Heart right ventricle (tissue), 16 donors: ENCODE data around the gene LRCH2. TPM values are rescaled to one million over a fixed set of nuclear protein-coding genes. Genes with fewer than 3 reads are reported as not detected.

ENCODE experiments used
- ATAC-seq, 8 donors: fragments of 200-7000 bp; cut with Tn5 transposase; one replicate each; pipeline ENCODE4 v1.9.1; 2020; ENCODE audit warnings: mild to moderate bottlenecking in 8 of 8, moderate library complexity in 8 of 8, moderate number of reproducible peaks in 1 of 8
- DNase-seq, 2 donors: peaks; one replicate each; pipeline ENCODE4 v3.0.0-alpha.2; 2020
- H3K27ac ChIP-seq, 10 donors: fragments of 200-600 bp; sonication (generic) in 2 of 10; one replicate each; pipeline versions ENCODE4 v1.5.0 to v1.8.0; 2020 to 2022; ENCODE audit warnings: mild to moderate bottlenecking in 3 of 10
- H3K27me3 ChIP-seq, 7 donors: fragments of 200-600 bp; one replicate each; pipeline ENCODE4 v1.8.0; 2021 to 2022; ENCODE audit warnings: mild to moderate bottlenecking in 2 of 7
- H3K36me3 ChIP-seq, 9 donors: fragments of 200-600 bp; sonication (generic) in 1 of 9; one replicate each; pipeline versions ENCODE4 v1.5.0 to v1.8.0; 2020 to 2022; ENCODE audit warnings: mild to moderate bottlenecking in 2 of 9
- H3K4me1 ChIP-seq, 9 donors: fragments of 200-600 bp; sonication (generic) in 1 of 9; one replicate each; pipeline versions ENCODE4 v1.5.0 to v1.8.0; 2020 to 2022; ENCODE audit warnings: mild to moderate bottlenecking in 4 of 9
- H3K4me3 ChIP-seq, 10 donors: fragments of 200-600 bp; sonication (generic) in 2 of 10; one replicate each; pipeline versions ENCODE4 v1.5.0 to v1.8.0; 2020 to 2022; ENCODE audit warnings: mild to moderate bottlenecking in 7 of 10, moderate library complexity in 2 of 10
- H3K9me3 ChIP-seq, 11 donors: fragments of 200-600 bp in 10 of 11; sonication (generic) in 2 of 11; one replicate each; pipeline versions ENCODE4 v1.5.0 to v1.8.0; 2013 to 2022; ENCODE audit warnings: mild to moderate bottlenecking in 2 of 11, control low read depth in 1 of 11, moderate library complexity in 1 of 11
- CTCF ChIP-seq, 9 donors: fragments of 200-600 bp; sonication (generic) in 2 of 9; IDR thresholded peaks; one replicate each; pipeline versions ENCODE4 v1.5.0 to v1.8.0; 2021 to 2022; ENCODE audit warnings: antibody characterized with exemption in 9 of 9, mild to moderate bottlenecking in 5 of 9, moderate library complexity in 1 of 9
- WGBS, 2 donors: extraction: QIAGEN DNeasy Blood & Tissue Kit; methylation state at CpG; one replicate each; pipeline ENCODE4 v1.1.7; 2013; ENCODE audit warnings: inconsistent platforms in 1 of 2; 5-methylcytosine and 5-hydroxymethylcytosine counted together
- intact Hi-C, 10 donors: fragments of 100-400 bp; cut with DNase I; formaldehyde crosslinking; loops; one replicate each; pipeline versions ENCODE4 v1.11.1 to v1.14.2; 2022
- polyA plus RNA-seq, 2 donors: library from polyadenylated mRNA; stranded (reverse); fragments of 200-250 nt; gene quantifications; one replicate each; pipeline ENCODE4 v1.2.3, GENCODE V29; 2013
- total RNA-seq, 10 donors: library from RNA; stranded (reverse); fragmentation: NEBNext Ultra II Directional in 3 of 10; extraction: Animal tissue kit (Norgen Biotek cat#: 25700) in 3 of 10; gene quantifications; one replicate each; pipeline versions ENCODE4 v1.2.1 to v1.2.4, GENCODE V29; 2021 to 2023
- donor health status: Arrhythmogenic right ventricular cardiomyopathy.
- donor health status: ischemic (EF 13 %, LVEDD 7.1; RV severe dilation, severe dysfunction).
- donor health status: healthy with polysubstance abuse.
- donor health status: DM: no; HTN: yes; CAD: no.
- donor health status: DM: no; HTN: no; CAD: no.
- donor health status: ischemic (EF 25% LVEDD 6.9; RV normal size, moderate dysfunction).
- donor health status: ischemic (EF 25% LVEDD 5.7; RV mildly dilated, moderate dysfunction).
- donor health status: healthy.
- donor health status: DM: yes; HTN: yes; CAD: no.
- donor health status: Ischemic cardiomyopathy.
- donor health status: ischemic (EF 35%, LVEDD 5.7; RV mildly dilated, moderate dysfunction).
- donor health status: nonischemic (EF 11% LVEDD 7.7; RV severe dilation, severe dysfunction).
- donor health status: DM: yes; HTN: yes; CAD: no.
- donor health status: PGD.
- donor health status: ischemic (EF 29% LVEDD 5.4; RV normal size, mild dysfunction).
- donor health status: nonischemic (EF 23%, LVEDD 6.1; RV moderate dilation, normal function).

LRCH2 gene
- total and polyA plus RNA-seq, 12 donors = 0.46 to 1.9 (median 1.3) TPM

GRCh38 chrX:115177932-115178331, 56.0 kb downstream of the LRCH2 start:
- Histone ChIP-seq H3K36me3 (no peaks in the 10 kb centered on the region), H3K4me3 (no peak overlapping the region), H3K27ac (no peak overlapping the region), H3K4me1 (no peaks in the 10 kb centered on the region), H3K9me3 (no peaks in the 10 kb centered on the region), H3K27me3 (peaks cover 0 to 40% (median 0%) of the 10 kb centered on the region in 7 donors)
- DNase-seq (no peak), ATAC-seq (no peak)
- TF ChIP-seq CTCF (IDR thresholded peaks at IDR 0.05) = no peak
- 96 to 99% methylated on average over 4 of the region's 4 CpGs for WGBS, 2 donors
- intact Hi-C loops = no loop called here

- H3K4me1 ChIP-seq = no peaks in the 10 kb centered on the region
- ATAC-seq = no peak
- H3K27ac ChIP-seq = no peak overlapping the region
- intact Hi-C loops = no loop called here
- H3K27me3 ChIP-seq = peaks cover 0 to 30% (median 0%) of the 10 kb centered on the region in 7 donors
- no peaks in the 10 kb centered on the region for H3K36me3 ChIP-seq
- 77 to 91% methylated on average over 3 of the region's 3 CpGs for WGBS, 2 donors
- no peak for DNase-seq
- H3K9me3 ChIP-seq = no peaks in the 10 kb centered on the region
- no peak overlapping the region for H3K4me3 ChIP-seq
- TF ChIP-seq CTCF (IDR thresholded peaks at IDR 0.05) = no peak
Observed at GRCh38 chrX:115174548-115174947, 59.3 kb downstream of the LRCH2 start.

- Histone ChIP-seq H3K27ac (no peak overlapping the region), H3K4me1 (no peaks in the 10 kb centered on the region), H3K9me3 (no peaks in the 10 kb centered on the region), H3K4me3 (no peak overlapping the region), H3K27me3 (peaks cover 0 to 43% (median 0%) of the 10 kb centered on the region in 7 donors), H3K36me3 (no peaks in the 10 kb centered on the region)
- ATAC-seq = no peak
- TF ChIP-seq CTCF (IDR thresholded peaks at IDR 0.05) = no peak
- 50 to 58% methylated on average over 9 of the region's 9 CpGs for WGBS, 2 donors
- no peak for DNase-seq
- intact Hi-C loops = no loop called here
Observed at GRCh38 chrX:115173181-115173580, 60.7 kb downstream of the LRCH2 start.

GRCh38 chrX:115147220-115147619, 86.7 kb downstream of the LRCH2 start:
- peaks cover 0 to 5% (median 0%) of the 10 kb centered on the region in 11 donors for H3K9me3 ChIP-seq
- TF ChIP-seq CTCF (IDR thresholded peaks at IDR 0.05) = peak in 8 of 9 donors; percentile 22 to 69 (median 54)
- H3K4me1 ChIP-seq = no peaks in the 10 kb centered on the region
- no peak overlapping the region for H3K27ac ChIP-seq
- WGBS, 2 donors = 93 to 96% methylated on average over 1 of the region's 1 CpG
- H3K36me3 ChIP-seq = peaks cover 0 to 9% (median 0%) of the 10 kb centered on the region in 9 donors
- intact Hi-C loops = loop anchor here in 4 of 10 donors (5.0 to 10.0 kb wide), 4 partner anchors 520 to 535 kb away; no protein-coding TSS in a partner anchor
- no peak for DNase-seq
- ATAC-seq = no peak
- H3K4me3 ChIP-seq = no peak overlapping the region
- H3K27me3 ChIP-seq = peaks cover 0 to 23% (median 0%) of the 10 kb centered on the region in 7 donors
